ENCODE data around the gene LYSMD1. TPM values are rescaled to one million over a fixed set of nuclear protein-coding genes. Genes with fewer than 3 reads are reported as not detected.

Gene LYSMD1
- total and polyA plus RNA-seq, 2 donors (not counting 3 experiments of a cell fraction or from before 2014, with no cell fraction given), result 1.7 to 8.2 TPM

DNA sequence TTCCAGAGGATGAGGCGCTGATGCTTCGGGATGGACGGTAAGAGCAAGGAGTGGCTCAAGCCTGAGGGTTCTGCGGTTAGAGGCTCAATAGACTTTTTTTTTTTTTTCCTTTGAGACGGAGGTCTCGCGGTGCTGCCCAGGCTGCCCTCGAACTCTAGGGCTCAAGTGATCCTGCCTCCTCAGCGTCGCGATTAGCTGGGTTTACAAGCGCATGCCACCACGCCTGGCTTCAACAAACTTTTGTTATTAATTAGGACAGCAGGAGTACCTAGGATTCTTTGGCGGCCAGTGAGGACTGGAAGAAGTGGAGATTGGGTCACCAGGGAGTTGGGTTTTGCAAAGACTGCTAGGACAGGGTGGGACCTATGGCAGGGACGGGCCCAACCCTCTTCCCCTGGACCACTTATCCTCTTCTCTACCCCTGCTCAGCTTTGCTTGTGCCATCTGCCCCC lies 829 bp upstream of the LYSMD1 start:
- POLR2A ChIA-PET, result interaction anchor here (0.7 kb wide), 2 partner anchors 115 to 174 kb away, joined by 3 to 4 read pairs; no protein-coding TSS in a partner anchor
- peak overlapping the region; percentile 63 for H2AFZ ChIP-seq (ENCODE audit: low read depth, low read length)
- CTCF ChIA-PET, result interaction anchor here (1.1 to 1.4 kb wide), 3 partner anchors 23 to 142 kb away, joined by 3 to 6 read pairs (median 4); partner anchors contain the start of gene VPS72
- H3K9ac ChIP-seq (replicated peaks; ENCODE audit: extremely low read depth, insufficient read depth, low read length), result peak overlapping the region; percentile 94
- peak overlapping the region; percentile 65 to 89 (median 81) for H3K4me3 ChIP-seq (replicated peaks in 1 of 3; ENCODE audit: insufficient read depth in 1 of 3, low read depth in 1 of 3, low read length in 3 of 3)
- no peaks in the 10 kb centered on the region for H4K20me1 ChIP-seq (replicated peaks; ENCODE audit: control insufficient read depth, extremely low read depth, insufficient read depth, low read length)
- H3K36me3 ChIP-seq (ENCODE audit: control insufficient read depth in 2 of 2, extremely low read depth in 1 of 2, insufficient read depth in 2 of 2, low read length in 2 of 2), result peaks cover 0 to 16% of the 10 kb centered on the region in 2 experiments
- intact Hi-C loops (cut with micrococcal nuclease) (loop anchor here (1.0 kb wide), 3 partner anchors 32 to 158 kb away; partner anchors contain the start of genes PIP5K1A and PRUNE1), dilution Hi-C loops (cut with MboI; ENCODE audit: extremely low pct_ligation_motif_present, low sequenced_read_pairs) (no loop called here)
- H3K9me3 ChIP-seq (replicated peaks; ENCODE audit: control insufficient read depth, insufficient read depth, low read length), result no peaks in the 10 kb centered on the region
- H3K27ac ChIP-seq (ENCODE audit: insufficient read depth, low read depth, low read length), result peak overlapping the region; percentile 65
- TF ChIP-seq, protein P1, sequence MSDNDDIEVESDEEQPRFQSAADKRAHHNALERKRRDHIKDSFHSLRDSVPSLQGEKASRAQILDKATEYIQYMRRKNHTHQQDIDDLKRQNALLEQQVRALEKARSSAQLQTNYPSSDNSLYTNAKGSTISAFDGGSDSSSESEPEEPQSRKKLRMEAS (IDR thresholded peaks at IDR 0.05; ENCODE audit: insufficient read depth, insufficient read length), result no peak
- TF ChIP-seq GATA2 (IDR thresholded peaks at IDR 0.05; ENCODE audit: insufficient read depth, insufficient read length, low read depth, low read length) (no peak), EZH2 (IDR thresholded peaks at IDR 0.05; ENCODE audit: borderline replicate concordance, low read depth, low read length, severe bottlenecking) (no peak), FOS (IDR thresholded peaks at IDR 0.05; ENCODE audit: borderline replicate concordance, insufficient read depth, low read length) (no peak), POLR2AphosphoS5 (IDR thresholded peaks at IDR 0.05; ENCODE audit: insufficient read depth, low read depth, low read length) (no peak), MYC (IDR thresholded peaks at IDR 0.05; ENCODE audit: low read depth, low read length) (no peak), JUN (IDR thresholded peaks at IDR 0.05; ENCODE audit: borderline replicate concordance, insufficient read depth, insufficient read length, low read depth) (no peak)
- TF ChIP-seq, protein P2, sequence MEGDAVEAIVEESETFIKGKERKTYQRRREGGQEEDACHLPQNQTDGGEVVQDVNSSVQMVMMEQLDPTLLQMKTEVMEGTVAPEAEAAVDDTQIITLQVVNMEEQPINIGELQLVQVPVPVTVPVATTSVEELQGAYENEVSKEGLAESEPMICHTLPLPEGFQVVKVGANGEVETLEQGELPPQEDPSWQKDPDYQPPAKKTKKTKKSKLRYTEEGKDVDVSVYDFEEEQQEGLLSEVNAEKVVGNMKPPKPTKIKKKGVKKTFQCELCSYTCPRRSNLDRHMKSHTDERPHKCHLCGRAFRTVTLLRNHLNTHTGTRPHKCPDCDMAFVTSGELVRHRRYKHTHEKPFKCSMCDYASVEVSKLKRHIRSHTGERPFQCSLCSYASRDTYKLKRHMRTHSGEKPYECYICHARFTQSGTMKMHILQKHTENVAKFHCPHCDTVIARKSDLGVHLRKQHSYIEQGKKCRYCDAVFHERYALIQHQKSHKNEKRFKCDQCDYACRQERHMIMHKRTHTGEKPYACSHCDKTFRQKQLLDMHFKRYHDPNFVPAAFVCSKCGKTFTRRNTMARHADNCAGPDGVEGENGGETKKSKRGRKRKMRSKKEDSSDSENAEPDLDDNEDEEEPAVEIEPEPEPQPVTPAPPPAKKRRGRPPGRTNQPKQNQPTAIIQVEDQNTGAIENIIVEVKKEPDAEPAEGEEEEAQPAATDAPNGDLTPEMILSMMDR (IDR thresholded peaks at IDR 0.05; ENCODE audit: extremely low read depth in 1 of 2, insufficient read depth in 1 of 2, low read depth in 1 of 2, low read length in 2 of 2), result no peak
- FAIRE-seq, result peak; percentile 52
- no peaks in the 10 kb centered on the region for H3K27me3 ChIP-seq (ENCODE audit: control insufficient read depth in 2 of 2, insufficient read depth in 2 of 2, low read length in 2 of 2)
- peak overlapping the region; percentile 54 for H3K4me2 ChIP-seq (ENCODE audit: insufficient read depth, low read length)
- H3K9me1 ChIP-seq (replicated peaks; ENCODE audit: control insufficient read depth, extremely low read depth, insufficient read depth, low read length), result no peaks in the 10 kb centered on the region
- no TSS peak for BruUV-seq (replicated peaks)
- DNase-seq (ENCODE audit: low read depth, low spot score), result no peak
- peaks cover 19% of the 10 kb centered on the region for H3K4me1 ChIP-seq (ENCODE audit: control insufficient read depth, extremely low read depth, insufficient read depth, low read length)
- H3K79me2 ChIP-seq (ENCODE audit: control insufficient read depth, insufficient read depth, low read length), result peaks cover 21% of the 10 kb centered on the region
